IPS-NIHi7 (cell line): Measurements from ENCODE around the gene AQP6.

Experiments used
- DNase-seq: peaks from one replicate; pipeline ENCODE4 v3.0.0; 2012; ENCODE audit warnings: mixed read lengths; ENCODE audit errors: extremely low spot score

Gene AQP6

GRCh38 chr12:49990273-49990672, 17.5 kb downstream of the AQP6 start:
- no peak for DNase-seq

- DNase-seq, result no peak
These were observed 25.7 kb downstream of the AQP6 start for GRCh38 chr12:49998453-49998852.

GRCh38 chr12:50003595-50003994, 30.8 kb downstream of the AQP6 start:
- no peak for DNase-seq

- DNase-seq, result no peak
These were observed 31.9 kb downstream of the AQP6 start for GRCh38 chr12:50004696-50005095.

GRCh38 chr12:50005175-50005574, 32.4 kb downstream of the AQP6 start:
- no peak for DNase-seq

GRCh38 chr12:50006280-50006679, 33.5 kb downstream of the AQP6 start:
- no peak for DNase-seq

- DNase-seq, result no peak
These were observed 34.2 kb downstream of the AQP6 start for GRCh38 chr12:50006754-50007442.

- DNase-seq, result no peak
These were observed 40.8 kb downstream of the AQP6 start for GRCh38 chr12:50013361-50014147.

GRCh38 chr12:50014342-50014741, 41.6 kb downstream of the AQP6 start:
- no peak for DNase-seq

- DNase-seq, result no peak
These were observed 44.0 kb downstream of the AQP6 start for GRCh38 chr12:50016501-50017475.

- DNase-seq, result no peak
These were observed 44.9 kb downstream of the AQP6 start for GRCh38 chr12:50017641-50018040.

GRCh38 chr12:50018154-50018553, 45.4 kb downstream of the AQP6 start:
- no peak for DNase-seq

GRCh38 chr12:50018968-50019367, 46.2 kb downstream of the AQP6 start:
- DNase-seq, result no peak

- DNase-seq, result no peak
These were observed 46.8 kb downstream of the AQP6 start for GRCh38 chr12:50019524-50019923.

- DNase-seq, result no peak
These were observed 48.3 kb downstream of the AQP6 start for GRCh38 chr12:50021031-50021430.

GRCh38 chr12:50022903-50023302, 50.2 kb downstream of the AQP6 start:
- DNase-seq, result no peak

- DNase-seq, result no peak
These were observed 51.5 kb downstream of the AQP6 start for GRCh38 chr12:50024227-50024626.

GRCh38 chr12:50024805-50025186, 52.0 kb downstream of the AQP6 start:
- peak; percentile 23 for DNase-seq

- peak; percentile 98 for DNase-seq
These were observed 52.7 kb downstream of the AQP6 start, which contains the start of gene RACGAP1 for GRCh38 chr12:50025187-50026059. TSS of gene RACGAP1 (minus strand) at chr12:50025494. CDS start at chr12:50016715, 8,779 bp downstream.

- DNase-seq, result no peak
These were observed 53.9 kb downstream of the AQP6 start for GRCh38 chr12:50026691-50027090.
